Measurements from ENCODE around the gene DAB2IP.

DAB2IP gene

DNA sequence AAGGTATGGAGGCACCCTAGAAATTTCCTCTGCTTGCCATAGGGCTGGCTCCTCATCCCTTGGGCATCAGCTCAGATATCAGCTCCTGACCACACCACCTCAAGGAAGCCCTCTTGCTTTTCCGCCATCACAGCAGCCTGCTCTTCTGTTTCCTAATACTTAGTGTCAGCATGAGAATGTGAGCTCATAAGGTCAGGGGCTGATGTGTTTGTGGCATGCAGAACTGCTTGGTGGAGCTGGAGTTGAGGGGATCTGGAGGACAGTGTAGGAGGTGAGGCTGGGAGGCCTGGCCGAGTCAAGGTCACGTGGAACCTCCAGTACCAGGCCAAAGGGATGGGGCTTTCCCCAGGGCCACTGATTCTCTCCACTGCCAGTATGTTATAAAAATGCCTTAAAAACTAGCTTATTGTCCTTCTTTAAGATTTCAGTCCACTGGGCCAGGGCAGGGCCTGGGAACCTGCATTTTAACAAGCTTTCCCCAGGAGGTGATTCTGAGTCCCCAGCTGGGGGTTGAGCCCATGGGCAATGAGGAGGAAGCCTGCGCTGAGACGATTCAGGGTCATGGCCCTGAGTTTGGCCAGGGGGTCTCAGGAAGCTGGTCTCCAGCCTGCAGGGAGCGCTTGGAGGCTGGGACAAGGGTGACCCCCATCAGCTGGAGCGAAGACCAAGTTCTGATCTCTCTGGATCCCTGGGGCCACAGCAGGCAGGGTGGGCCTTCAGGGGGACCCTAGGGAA lies 28.6 kb downstream of the DAB2IP start:
- Histone ChIP-seq H3K9me3 (no peaks in the 10 kb centered on the region), H3K4me3 (no peak overlapping the region), H3K36me3 (peaks cover 20% of the 10 kb centered on the region; the same call in 1 of the 2 replicates), H3K9ac (no peak overlapping the region), H3K27me3 (no peaks in the 10 kb centered on the region), H3K27ac (no peak overlapping the region), H3K4me2 (no peak overlapping the region), H3K4me1 (peaks cover 31% of the 10 kb centered on the region), H4K20me1 (peaks cover 21% of the 10 kb centered on the region; the same call in 1 of the 2 replicates)
- no peak for TF ChIP-seq Cebpa-rat (IDR thresholded peaks at IDR 0.05)

DNA sequence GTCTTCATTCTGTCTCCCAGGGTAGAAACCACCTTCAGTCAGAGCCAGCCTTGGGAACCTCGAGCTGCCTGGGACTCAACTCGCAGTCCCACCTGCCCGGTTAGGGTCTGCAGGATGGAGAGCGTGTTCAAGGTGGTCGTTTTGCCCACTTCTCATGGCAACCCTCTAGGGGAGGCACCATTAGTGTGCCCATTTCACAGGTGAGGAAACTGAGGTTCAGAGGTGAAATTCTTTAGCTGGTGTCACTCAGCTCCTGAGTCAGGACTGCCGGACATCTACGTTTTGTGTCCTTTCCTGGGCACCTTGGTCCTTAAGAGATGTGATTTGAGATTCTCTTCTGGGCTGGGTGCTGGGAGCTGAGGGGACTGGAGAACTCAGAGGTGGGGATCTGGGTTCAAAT lies 30.0 kb downstream of the DAB2IP start:
- Histone ChIP-seq H3K9me3 (no peaks in the 10 kb centered on the region), H3K27me3 (no peaks in the 10 kb centered on the region), H3K4me1 (peaks cover 31% of the 10 kb centered on the region), H3K36me3 (peaks cover 20% of the 10 kb centered on the region; the same call in 1 of the 2 replicates), H3K4me2 (peak overlapping the region; percentile 80), H3K4me3 (no peak overlapping the region), H3K27ac (peak overlapping the region; percentile 57), H3K9ac (no peak overlapping the region), H4K20me1 (0 out of 2 replicates have a peak, but pooled peaks cover 8% of the 10 kb centered on the region)
- TF ChIP-seq Cebpa-rat (IDR thresholded peaks at IDR 0.05): no peak

DNA sequence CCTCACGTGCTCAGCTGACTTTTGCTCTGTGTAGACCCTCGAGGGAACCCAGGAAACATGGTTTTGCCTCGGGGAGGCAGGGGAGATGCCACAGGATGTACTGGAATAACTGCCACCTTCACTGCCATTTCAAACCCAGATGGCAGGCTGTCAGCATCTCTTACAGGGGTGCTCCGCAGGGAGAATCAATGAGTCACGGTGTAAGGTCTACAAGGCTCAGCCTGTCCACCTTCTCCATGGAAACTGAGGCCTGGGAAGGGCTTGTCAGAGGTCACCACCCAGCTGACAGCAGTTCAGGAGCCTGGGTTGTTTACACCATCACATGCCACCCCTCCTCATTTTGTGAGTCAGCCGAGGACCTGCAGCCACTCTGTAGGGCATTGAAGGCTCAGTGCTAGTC lies 30.8 kb downstream of the DAB2IP start:
- Histone ChIP-seq H3K4me2 (peak overlapping the region; percentile 80), H3K9me3 (no peaks in the 10 kb centered on the region), H3K27ac (peak overlapping the region; percentile 57), H3K4me1 (peaks cover 39% of the 10 kb centered on the region), H3K36me3 (peaks cover 20% of the 10 kb centered on the region; the same call in 1 of the 2 replicates), H3K4me3 (no peak overlapping the region), H3K27me3 (no peaks in the 10 kb centered on the region), H4K20me1 (peaks cover 3% of the 10 kb centered on the region; the same call in 1 of the 2 replicates), H3K9ac (peak overlapping the region; percentile 17)
- TF ChIP-seq Cebpa-rat (IDR thresholded peaks at IDR 0.05): no peak

DNA sequence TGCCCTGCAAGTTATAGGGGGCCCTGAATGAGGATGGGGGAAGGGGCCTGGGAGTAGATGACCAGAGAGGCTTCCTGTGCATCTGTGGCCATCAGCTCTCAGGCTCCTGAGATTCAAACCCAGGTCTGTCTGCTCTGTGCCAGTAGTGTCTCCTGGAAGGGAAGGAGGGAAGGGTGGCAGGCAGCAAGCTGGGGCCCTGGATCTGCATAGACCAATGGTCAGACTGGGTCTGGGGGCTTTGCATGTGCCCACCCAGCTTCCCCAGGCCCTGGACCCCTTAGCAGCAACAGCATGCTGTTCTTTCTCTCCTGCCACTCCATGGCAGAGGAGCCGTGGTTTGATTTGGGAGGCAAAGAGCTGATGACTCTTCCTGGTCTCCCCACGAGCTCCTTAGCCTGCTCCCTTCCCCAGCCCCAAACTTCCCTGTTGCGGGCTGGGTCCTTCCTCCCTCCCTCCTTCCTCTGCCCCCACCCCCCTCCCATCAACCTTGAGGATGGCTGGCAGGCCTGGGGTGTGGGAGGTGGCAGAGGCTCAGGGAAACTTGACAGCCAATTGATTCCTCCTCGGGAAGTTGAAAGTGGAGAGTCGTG lies 31.6 kb downstream of the DAB2IP start:
- Histone ChIP-seq H3K27me3 (no peaks in the 10 kb centered on the region), H3K36me3 (peaks cover 20% of the 10 kb centered on the region; the same call in 1 of the 2 replicates), H3K9me3 (no peaks in the 10 kb centered on the region), H3K4me1 (peaks cover 40% of the 10 kb centered on the region), H4K20me1 (peaks cover 11% of the 10 kb centered on the region; the same call in 1 of the 2 replicates), H3K4me2 (peak overlapping the region; percentile 80), H3K27ac (peak overlapping the region; percentile 57), H3K4me3 (no peak overlapping the region), H3K9ac (no peak overlapping the region)
- TF ChIP-seq Cebpa-rat (IDR thresholded peaks at IDR 0.05): no peak

DNA sequence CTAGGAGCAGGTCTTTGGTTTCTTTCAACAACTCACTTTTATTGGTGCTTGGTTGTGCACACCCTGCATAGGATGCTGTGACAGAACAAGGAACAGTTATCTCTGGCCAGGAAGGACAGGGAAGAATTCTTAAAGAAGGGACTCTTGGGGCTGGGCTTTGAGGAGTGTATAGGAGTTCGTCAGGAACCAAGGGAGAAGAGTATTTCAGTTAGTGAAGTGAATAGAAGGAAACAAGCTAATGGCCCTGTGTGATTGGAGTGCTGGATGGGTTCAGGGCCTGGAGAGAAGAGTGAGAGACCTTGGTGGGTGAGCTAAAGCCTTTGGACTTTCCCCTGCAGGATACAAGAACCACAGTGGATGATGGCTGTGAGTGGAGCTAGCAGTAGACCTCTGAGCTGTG lies 32.2 kb downstream of the DAB2IP start:
- H3K9ac ChIP-seq: no peak overlapping the region
- TF ChIP-seq Cebpa-rat (IDR thresholded peaks at IDR 0.05): no peak
- no peaks in the 10 kb centered on the region for H3K27me3 ChIP-seq
- H3K36me3 ChIP-seq: peaks cover 17% of the 10 kb centered on the region; the same call in 1 of the 2 replicates
- no peaks in the 10 kb centered on the region for H3K9me3 ChIP-seq
- H4K20me1 ChIP-seq: peaks cover 12% of the 10 kb centered on the region; the same call in 1 of the 2 replicates
- H3K4me2 ChIP-seq: peak overlapping the region; percentile 80
- no peak overlapping the region for H3K4me3 ChIP-seq
- no peak overlapping the region for H3K27ac ChIP-seq
- peaks cover 40% of the 10 kb centered on the region for H3K4me1 ChIP-seq

DNA sequence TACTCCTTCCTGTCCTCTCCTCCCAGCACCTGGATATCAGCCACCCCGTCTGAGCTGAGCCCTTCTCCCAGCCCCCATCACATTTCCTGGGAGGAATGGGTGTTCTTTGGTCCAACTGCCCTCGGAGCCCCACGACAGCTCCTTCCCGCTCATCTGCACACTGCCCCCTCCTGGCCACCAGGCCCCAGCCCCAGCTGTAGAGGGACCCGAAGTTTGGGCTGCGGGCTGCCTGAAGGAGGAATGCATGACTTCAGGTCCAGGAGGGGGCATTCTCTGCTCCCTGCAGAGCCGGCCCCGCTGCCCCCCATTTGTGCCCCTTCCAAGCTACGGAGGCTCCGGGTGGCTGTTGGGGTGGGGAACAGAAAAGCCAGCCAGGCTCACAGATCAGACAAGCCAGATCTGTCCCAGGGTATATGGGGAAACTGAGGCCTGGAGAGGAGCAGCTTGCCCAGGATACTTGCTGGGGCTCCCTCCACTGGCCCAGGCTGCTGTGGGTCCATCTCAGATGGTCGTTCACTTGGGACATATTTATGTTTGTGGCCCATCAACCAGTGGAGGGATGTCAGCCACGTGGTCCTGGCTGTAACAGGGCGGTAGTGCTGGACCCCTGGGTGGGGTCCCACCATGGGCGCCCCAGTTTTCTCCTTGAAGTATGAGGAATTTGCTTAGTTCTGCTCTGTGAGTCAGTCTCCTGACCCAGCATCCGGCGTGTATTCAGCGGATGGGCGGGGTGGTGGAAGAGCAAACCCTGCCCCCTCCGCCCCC lies 33.1 kb downstream of the DAB2IP start:
- Histone ChIP-seq H3K27ac (no peak overlapping the region), H3K27me3 (no peaks in the 10 kb centered on the region), H4K20me1 (peaks cover 12% of the 10 kb centered on the region; the same call in 1 of the 2 replicates), H3K9me3 (no peaks in the 10 kb centered on the region), H3K9ac (no peak overlapping the region), H3K4me3 (no peak overlapping the region), H3K4me1 (peaks cover 40% of the 10 kb centered on the region), H3K4me2 (peak overlapping the region; percentile 80; the same call in 1 of the 2 replicates), H3K36me3 (peaks cover 8% of the 10 kb centered on the region; the same call in 1 of the 2 replicates)
- no peak for TF ChIP-seq Cebpa-rat (IDR thresholded peaks at IDR 0.05)

DNA sequence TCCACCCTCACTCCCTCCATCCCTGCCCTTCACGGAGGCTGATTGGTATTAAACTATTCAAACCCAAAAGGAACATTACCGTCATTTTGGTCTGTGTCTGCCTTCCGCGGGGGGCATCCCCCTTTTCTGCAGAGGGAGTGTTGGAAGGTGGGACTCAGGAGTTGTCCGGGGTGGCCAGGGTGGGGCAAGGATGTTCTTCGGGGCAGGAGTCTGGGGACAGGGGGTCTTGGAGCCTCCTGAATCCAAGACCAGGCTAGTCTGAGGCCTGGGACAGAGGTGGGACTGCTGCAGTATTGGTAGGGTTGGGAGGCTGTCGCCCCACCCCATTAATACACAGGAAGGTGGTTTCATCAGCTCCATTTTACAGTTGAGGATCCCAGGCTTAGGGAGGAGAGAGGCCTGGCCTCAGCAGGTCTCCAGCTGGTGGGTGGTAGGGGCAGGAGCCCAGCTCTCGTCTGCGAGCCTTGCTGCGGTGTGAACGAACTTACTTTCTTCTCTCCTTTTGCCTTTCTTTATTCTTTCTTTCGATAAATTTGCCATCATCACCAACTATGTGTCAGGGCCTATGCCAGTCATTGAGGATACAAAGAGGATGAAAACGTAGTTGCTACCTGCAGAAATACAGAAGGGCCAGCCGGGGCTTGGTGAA lies 33.8 kb downstream of the DAB2IP start:
- TF ChIP-seq Cebpa-rat (IDR thresholded peaks at IDR 0.05): no peak
- Histone ChIP-seq H3K9me3 (no peaks in the 10 kb centered on the region), H3K4me2 (no peak overlapping the region), H3K4me1 (peaks cover 40% of the 10 kb centered on the region), H3K27me3 (no peaks in the 10 kb centered on the region), H3K36me3 (peaks cover 1% of the 10 kb centered on the region; the same call in 1 of the 2 replicates), H3K27ac (no peak overlapping the region), H3K4me3 (no peak overlapping the region), H4K20me1 (peaks cover 15% of the 10 kb centered on the region), H3K9ac (no peak overlapping the region)

DNA sequence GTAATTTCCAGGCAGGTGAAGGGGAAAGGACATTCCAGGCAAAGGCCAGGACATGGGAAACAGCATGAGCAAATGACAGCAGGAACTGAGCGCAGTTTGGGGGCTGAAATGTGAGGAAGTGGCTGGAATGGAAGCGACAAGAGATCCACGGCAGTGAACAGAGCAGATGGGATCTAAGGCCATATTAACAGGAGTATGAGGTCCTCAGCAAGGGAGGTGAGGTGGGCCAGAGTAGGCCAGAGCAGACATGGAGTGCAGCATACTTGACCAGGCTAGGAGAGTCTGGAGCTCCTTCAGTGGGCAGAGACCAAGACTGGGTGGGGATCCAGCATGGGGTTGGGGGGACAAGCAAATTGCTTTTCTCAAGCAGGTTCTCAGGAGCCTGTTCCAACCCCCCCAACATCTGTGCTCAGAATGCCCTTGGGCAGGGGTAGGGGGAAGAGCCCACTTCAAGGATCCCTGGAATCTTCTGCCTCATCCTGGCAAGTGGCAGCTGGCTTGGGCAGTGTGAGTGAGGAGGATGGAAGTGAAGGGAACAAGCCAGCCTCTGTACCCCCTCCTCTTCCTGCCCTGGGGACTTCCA lies 34.5 kb downstream of the DAB2IP start:
- no peak for TF ChIP-seq Cebpa-rat (IDR thresholded peaks at IDR 0.05)
- no peaks in the 10 kb centered on the region for H3K27me3 ChIP-seq
- H3K27ac ChIP-seq: no peak overlapping the region
- no peak overlapping the region for H3K4me3 ChIP-seq
- H3K36me3 ChIP-seq: no peaks in the 10 kb centered on the region
- H3K4me2 ChIP-seq: no peak overlapping the region
- H3K9ac ChIP-seq: no peak overlapping the region
- peaks cover 21% of the 10 kb centered on the region for H4K20me1 ChIP-seq
- H3K4me1 ChIP-seq: peaks cover 40% of the 10 kb centered on the region
- H3K9me3 ChIP-seq: no peaks in the 10 kb centered on the region

DNA sequence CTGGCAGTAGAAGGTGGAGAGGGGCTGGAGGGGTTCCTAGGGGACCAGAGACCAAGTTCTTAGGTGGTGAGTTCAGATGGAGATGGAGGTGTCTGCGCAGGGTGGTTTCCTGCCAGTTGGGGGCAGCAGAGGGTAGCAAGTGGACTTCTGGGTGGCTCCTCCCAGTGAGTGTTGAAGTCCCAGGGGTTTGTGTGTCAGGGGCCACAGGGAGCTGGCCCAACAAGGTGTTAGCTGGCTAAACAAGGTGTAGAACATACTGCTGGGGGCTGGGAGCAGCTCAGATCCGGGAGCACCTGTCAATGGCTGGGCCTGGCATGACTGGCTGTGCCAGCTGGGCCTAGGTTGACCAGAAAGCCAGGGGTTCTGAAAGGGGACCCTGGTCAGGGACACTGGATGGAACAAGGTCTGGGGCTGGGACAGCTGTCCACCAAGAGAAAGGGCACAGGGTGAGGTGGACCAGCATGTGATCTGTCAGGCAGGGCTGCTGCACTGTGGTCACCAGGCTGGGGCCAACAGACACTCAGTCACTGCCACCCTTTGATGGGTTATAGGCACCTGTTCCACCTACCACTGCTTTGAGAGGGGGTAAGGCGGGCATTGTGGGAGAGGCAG lies 35.6 kb downstream of the DAB2IP start:
- no peaks in the 10 kb centered on the region for H3K9me3 ChIP-seq
- H3K36me3 ChIP-seq: no peaks in the 10 kb centered on the region
- no peak for TF ChIP-seq Cebpa-rat (IDR thresholded peaks at IDR 0.05)
- H3K27ac ChIP-seq: no peak overlapping the region
- H3K27me3 ChIP-seq: no peaks in the 10 kb centered on the region
- H3K9ac ChIP-seq: no peak overlapping the region
- H3K4me3 ChIP-seq: no peak overlapping the region
- peaks cover 32% of the 10 kb centered on the region for H3K4me1 ChIP-seq
- no peak overlapping the region for H3K4me2 ChIP-seq
- peaks cover 22% of the 10 kb centered on the region for H4K20me1 ChIP-seq

All from BLaER1 (cell line).